Muscle of back (tissue), 11 donors: ENCODE measurements around the gene KRT84. TPM values are rescaled to one million over a fixed set of nuclear protein-coding genes. Genes with fewer than 3 reads are reported as not detected.

Experiments used
- DNase-seq, 3 donors: peaks; one replicate each; pipeline versions ENCODE4 v3.0.0 to v3.0.0-alpha.2; 2013
- polyA plus RNA-seq, 10 donors: library from polyadenylated mRNA; unstranded; fragments of 120-200 nt; gene quantifications; one replicate each; pipeline ENCODE4 v1.2.1, GENCODE V29; 2013; ENCODE audit not compliant: insufficient read length in 10 of 10

The KRT84 gene
- polyA plus RNA-seq, 10 donors: not detected

DNA sequence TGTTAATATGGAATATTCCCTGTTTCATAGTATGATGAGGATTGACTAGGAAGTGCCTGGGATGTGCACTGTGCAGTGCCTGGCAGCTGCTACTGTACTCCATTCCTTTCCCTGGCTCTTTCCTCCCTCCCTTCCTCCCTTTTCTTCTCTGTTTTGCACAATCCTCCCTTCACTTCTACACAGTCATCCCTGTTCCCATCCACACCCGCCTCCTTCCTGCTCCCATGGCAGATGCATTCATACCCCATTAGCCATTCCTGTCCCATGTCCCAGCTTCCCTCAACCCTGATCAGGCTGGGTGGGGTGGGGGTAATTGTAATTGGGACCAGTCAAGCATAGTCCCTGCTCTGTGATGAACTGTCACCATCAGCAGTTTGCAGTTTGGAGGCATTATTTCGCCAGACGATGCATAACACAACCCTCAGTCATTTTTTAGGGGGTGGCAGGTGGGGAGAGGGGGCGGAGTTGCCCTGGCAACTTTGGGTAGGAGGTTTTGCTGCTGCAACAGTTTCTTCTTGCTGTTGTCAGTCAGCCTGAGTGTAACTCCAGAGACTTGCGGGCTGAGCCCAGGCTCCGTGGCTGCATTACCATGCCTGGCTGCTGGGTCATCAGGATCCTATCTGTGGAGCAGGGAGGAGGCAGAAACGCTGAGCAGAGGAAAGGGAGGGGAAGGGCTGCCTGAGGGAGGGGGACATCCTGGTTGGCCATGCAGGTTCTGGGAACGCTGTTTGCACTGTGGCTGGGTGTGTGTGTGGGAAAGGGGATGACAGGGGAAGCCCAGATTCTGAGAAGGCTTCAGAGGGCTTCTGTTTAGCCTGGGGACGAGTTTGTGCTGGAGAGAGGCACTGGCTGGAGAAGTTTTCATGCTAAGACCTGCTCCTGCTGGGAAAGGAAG, 4.1 kb upstream of the KRT84 start:
- no peak for DNase-seq

DNA sequence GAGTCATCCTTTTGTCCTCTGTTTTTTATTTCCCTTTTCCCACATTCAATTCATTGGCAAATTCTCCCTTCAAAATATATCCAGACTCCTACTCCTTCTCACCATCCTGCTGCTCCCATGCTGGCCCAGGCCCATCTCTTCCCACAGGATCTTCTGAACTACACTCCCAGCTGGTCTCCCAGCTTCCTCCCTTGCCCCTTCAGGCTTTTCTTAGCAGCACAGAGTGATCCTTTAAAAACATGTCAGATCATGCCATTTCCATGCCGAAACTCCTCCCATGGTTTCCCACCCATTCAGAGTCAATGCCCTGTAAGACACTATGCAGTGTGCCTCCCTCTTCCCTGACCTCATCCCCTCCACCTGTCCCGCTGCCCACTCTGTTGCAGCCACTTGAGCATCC, 2.4 kb upstream of the KRT84 start:
- DNase-seq: no peak

DNA sequence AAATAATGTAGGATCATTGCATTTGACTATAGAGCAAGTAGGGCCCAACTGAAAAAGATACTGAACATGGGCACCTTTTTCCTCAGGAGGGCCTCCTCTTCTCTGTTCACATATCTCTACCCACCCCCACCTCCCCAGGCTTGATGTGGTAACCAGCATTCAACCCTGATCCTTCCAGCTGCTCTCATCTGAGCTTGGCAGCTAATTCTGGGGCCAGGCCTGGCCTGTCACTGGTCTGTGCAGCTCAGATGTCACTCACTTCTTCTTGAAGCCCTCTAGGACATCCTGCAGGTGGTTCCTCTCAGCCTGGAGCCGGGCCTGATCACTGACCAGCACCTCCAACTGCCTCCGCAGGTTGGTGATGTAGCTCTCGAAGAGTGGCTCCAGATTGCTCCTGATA, 2.1 kb downstream of the KRT84 start:
- no peak for DNase-seq

DNA sequence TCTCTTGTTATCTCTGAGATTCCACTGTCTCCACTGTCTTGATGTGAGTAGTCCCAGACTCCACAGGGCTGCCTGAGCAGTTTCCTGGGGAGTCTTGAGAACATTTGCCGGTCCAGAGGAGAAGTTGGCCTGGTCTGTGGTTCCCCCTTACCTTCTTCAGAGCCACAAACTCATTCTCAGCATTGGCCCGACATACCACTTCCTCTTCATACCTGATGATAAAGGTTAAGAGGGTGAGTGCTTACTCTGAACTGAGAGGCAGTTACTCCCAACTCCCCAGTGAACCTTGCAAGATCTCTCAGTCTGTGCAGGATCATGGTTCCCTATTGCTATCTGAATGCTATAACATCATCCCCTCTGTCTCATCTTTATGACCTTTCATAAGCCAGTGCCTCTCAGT, 2.6 kb downstream of the KRT84 start:
- no peak for DNase-seq

DNA sequence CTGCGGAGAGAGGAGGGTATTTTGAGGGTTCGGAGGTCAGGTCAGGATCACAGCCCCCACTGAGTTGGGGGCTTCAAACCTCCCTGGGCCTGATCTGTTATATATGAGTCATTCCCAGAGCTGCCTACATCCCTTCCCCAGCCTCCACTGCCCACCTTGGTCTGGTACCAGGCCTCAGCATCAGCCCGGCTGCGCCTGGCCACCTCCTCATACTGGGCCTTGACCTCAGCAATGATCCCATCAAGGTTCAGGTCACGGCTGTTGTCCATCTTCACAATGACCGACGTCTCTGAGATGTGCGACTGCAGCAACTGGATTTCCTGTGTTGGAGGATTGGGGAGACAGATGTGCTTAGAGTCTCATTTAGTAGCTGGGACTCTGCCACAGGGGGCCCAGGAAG, 4.2 kb downstream of the KRT84 start:
- no peak for DNase-seq

DNA sequence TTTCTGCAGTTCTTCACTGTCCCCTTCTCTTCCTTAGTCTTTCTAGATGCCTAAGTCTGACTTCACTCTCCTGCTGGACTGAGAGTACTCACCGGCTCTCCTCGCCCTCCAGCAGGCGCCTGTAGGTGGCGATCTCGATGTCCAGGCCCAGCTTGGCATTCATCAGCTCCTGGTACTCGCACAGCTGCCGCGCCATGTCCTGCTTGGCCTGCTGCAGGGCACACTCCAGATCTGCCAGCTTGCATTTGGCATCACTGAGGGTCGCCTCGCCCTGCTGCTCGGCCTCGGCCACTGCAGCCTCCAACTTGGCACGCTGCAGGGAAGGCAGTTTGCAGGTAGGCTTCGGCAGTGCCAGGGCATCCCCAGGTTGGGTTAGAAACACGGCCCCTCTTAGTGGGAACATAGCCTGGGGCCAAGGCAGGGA, 5.2 kb downstream of the KRT84 start:
- peak in 2 of 3 donors; percentile 17 to 20 for DNase-seq

DNA sequence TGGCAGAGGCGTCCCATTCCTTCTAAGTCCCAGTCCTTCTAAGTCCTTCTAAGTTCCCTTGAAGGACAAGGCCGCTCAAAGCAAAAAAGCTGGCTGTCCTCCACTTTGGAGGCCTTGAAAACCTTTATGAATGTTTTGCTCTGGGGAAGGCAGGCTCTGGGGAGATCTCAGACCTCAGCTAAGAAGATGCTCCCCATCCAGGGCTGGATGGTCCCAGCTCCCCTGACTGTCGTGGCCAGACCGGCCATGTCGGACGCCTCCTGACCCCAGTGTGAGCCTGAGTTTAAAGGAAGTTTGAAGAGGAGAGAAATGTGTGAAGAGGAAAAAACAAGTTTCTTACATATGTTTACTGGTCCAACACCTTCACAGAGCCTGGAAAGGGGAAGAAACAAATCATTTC, 5.9 kb downstream of the KRT84 start:
- DNase-seq: no peak

DNA sequence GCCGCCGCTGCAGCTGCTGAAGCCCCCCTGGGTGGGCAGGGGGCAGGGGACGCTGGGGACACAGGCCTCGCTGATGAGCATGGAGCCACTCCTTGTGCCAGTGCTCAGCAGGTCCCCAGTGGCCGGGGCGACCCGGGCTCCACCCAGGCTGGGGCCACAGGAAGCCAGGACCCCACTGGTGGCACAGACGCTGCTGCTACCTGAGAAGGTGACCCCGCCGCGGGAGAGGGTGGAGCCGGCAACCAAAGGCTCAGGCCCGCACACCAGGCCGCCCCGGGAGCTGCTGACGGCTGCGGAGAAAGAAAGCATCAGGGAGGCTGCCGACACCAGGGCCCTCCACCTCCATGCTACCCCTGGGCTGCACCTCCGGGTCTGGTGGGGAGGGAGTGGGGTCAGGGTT, 7.4 kb downstream of the KRT84 start:
- DNase-seq: no peak

DNA sequence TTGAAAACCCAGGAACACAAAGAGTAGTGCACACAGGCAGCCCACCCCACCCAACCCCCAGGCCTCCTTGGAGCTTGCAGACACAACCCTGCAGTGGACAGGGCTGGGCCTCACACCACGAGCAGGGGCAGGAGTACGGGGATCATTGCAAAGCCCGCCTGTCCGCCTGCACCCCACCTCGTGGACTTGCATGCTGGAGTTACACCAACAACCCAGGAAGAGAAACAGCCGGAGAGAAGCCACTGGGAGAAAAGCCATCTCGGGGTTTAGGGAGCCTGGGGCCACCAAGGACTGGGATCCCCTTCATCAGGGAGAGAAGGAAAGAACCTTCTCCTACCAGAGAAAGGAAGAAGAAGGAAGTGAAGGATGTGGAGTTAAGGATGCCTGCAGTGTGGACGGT, 8.2 kb downstream of the KRT84 start:
- no peak for DNase-seq

DNA sequence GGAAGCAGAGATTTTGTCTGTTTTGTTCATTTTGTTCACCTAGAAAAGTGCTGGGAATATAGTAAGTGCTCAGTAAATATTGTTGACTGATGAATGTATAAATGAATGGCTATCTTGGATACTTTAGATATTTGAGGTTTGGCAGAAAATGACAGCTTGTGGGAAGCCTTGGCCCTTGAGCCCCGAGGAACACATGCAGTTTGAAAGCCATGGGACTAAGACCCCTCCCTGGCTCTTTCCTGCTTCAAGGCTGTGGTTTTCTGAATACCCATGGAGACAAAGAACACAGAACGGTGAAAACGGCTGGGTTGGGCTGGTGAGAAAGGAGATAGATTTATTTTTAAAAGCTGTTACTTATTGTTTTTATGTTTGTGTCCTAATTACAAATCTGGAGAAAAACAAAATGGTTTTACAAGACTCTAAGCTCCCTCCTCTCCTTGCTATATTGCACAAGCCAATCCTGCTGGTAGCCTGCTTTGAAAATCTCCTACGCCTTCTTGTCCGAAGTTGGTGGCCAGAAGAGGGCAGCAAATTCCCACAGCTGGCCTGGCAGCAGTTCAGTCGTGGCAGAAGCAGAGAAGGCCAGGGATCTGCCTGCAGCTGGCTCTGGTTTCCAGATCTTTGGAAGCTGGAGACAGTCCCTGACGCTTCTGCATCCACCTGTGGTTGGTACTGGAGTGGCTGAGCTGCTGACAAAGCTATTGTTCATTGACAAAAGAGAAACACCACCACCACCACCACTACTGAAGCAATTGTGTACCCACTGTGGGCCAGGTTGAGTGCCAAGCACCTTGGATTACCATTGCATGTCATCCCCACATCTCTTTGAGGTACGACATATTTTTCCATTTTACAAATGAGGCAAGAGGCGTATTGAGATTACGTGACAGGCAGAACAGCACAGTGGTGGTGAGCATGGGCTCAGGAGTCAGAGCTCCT, 13.0 kb downstream of the KRT84 start:
- DNase-seq: peak; percentile 72 to 86 (median 82)

DNA sequence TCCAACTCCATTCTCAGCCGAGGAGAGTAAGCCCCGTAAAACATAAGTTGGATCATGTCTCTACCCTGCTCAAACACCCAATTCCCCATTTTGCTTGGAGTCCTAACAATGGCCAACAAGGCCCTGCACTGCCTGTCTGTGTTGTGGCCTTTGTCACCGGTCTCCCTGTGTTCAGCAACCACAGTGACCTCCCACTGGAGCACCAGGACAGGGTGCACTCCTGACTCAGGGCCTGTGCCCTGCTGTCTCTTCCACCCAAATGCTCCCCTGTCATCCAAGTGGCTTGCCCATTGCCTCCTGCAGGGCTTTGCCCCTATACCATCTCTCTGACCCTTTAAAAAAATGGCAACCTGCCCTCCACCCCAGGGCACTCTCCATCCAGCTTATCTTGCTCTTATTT, 13.7 kb downstream of the KRT84 start:
- no peak for DNase-seq

DNA sequence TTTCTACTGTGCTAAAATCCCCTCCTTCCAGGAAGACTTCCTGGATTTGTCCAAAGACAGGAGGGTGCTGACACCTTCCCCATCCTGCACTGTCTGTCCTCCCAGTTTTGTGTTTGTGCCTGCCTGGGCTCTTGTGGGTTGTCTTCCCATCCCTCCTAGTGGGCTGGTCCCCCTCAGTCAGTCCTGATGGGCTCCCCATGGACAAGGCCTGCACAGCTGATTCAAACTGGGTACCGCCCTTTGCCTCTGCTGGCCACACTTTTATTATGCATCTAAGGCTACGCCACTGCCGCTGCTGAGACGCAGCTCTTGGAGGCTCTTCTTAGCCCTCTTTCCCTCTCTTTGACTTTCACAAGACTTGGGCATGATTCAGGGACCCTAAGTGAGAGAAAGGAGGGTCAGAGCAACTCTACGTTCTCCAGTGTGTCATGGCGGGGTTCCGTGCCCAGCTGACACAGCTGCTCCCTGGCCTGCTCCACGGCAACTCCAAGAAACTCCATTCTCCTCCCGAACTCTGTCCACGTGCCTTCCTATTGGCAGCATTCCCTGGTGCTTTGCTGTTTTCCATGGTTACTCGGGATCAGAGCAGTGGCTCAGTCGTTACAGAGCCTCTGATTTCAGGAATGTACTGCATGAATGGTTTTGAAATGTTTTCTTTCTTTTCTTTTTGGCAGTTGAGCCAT, 14.4 kb downstream of the KRT84 start:
- DNase-seq: peak; percentile 80 to 93 (median 86)

DNA sequence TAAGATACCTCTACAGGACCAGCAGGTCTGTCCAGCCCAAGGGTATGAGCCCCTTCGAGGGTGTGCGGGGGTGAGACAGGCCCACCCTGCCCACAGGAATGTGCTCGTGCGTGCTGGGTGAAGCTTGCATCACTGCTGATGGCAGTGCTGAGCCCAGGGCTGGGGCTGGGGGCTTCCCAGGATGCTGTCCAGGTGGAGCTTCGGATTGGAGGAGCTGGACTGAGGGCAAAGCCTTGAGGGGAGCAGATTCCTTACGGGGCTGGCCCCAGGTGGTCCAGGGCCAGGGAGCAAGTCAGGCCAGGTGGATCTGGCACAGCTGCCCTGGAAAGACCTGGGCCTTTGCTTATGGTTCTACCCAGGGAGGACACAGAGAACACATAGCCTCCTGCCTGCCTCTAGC, 15.6 kb downstream of the KRT84 start:
- no peak for DNase-seq

DNA sequence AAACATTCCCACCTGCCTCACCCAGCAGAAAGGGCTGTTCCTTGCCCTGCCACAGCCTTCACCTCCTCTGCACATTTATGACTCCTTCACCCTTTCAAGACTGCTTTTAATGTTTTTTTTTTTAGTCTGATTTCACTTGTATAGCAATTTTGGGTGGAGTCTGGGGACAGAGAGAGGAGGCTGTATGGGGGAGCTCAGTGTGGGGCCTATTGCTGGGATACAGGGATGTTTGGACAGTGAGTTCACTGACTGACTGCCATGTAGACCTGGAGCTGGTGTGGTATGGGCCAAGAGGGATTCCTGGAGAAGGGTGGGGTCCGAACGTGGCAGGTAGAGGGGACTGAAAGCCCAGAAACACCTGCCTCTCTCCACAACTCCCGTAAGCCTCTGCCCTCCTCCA, 16.2 kb downstream of the KRT84 start:
- DNase-seq: no peak

DNA sequence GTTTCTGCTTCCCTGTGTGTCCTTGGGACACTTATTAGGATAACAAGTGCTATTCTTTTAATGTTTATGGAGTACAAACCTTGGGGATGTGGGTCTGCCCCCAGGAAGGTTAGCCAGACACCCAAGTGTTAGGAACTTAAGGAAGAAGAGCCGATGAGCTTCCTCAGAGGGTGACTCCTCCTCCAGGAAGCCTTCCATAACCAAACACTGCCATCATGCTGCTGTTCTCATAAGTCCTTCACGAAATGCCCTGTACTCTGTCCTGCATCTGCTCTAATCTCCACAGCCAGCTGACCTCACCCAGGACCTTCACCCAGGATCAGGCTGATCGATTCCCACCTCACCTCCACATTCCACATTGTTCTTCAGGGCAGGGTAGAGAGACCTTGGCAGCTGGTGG, 16.9 kb downstream of the KRT84 start:
- no peak for DNase-seq

DNA sequence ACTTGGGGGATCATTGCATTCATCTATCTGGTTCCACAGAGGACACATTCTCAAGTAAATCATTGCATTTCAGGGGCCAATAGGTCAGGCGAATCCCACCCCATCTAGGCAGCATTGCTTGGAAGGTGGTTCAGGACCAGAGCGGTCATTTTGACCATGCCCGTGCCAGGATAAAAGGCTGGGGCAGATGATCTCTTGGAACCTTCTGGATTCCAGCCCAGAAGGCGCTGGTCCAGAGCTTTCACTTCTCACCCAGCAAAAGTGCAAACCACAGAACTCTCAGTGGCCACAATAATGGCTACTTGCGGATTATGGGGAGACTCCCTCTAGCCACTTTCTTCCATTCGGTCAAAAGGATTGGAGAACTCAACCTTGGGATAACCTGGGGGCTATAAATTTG, 17.6 kb downstream of the KRT84 start:
- no peak for DNase-seq

DNA sequence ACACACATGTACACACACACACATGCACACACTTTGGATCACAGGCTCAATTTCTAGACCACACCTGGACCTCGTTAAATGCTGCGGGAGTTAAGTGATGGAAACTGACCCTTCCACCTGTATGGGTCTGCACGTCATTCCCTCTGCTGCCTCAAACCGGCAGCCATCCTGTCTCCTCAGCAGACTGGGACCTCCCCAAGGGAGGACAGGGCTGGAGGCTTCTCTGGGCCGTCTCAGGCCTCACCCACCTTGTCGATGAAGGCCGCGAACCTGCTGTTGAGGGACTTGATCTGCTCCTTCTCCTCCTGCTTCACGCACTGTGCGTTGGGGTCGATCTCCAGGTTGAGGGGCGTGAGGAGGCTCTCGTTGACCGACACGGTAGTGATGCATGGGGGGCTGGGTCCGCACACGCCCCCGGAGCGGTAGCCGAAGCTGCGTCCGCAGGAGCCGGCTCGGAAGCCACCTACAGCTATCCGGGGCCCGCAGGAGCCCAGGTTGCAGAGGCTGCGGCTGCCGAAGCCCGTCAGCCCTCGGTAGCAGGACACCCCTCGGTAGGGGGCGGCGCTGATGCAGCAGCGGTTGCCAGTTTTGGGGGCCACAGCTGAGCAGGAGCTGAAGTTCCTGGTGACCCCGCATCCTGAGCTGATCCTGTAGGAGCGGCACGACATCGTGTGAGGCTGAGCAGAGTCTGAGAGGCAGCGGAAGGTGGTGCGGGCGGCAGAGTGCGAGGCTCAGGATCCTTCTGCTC, 18.5 kb downstream of the KRT84 start, which contains the start of gene KRT85:
TSS of gene KRT85 (minus strand) at position 744 of the 748 bp plus-strand sequence. CDS start at position 668, 76 bp downstream.
- DNase-seq: no peak

DNA sequence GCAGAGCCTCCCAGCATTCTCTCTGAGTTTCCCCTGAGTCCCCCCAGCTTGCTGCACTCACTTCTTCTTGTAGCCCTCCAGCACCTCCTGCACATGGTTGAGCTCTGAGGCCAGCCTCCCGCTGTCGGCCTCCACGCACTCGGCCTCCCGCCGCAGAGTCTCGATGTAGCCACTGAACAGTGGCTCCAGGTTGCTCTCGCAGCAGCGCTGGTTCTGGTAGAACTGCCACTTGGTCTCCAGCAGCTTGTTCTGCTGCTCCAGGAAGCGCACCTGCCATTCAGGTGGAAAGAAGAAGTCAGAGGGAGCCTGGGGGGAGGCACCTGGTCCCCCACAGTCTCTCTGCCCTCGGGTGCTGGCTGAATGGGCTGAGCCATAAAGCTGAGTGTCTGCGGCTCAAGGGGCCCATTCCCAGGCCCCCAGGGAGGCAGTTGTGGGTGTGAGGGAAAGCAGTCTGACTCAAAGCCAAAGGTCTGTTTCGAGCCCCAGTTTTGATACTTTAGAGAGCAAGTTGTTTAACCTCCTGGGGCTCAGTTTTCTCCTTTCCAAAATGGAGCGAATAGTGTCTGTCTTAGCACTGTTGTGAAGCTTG, 20.5 kb downstream of the KRT84 start:
- DNase-seq: no peak

DNA sequence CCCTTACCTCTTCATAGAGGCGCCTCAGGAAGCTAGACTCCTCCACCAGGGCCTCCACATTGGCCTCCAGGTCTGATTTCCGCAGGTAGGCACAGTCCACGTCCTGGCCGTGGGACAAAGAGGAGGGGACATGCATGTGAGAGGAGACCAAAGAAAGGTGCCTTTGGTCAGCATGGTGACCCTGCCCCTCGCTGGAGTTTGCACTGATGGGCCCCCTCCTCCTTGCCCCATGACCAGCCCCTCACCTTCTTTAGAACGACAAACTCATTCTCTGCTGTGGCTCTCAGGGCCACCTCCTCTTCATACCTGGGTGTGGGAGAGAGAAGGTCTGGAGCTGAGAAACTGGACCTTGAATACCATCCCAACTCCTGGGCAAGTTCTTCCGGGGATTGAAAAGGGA, 21.4 kb downstream of the KRT84 start:
- DNase-seq: no peak

DNA sequence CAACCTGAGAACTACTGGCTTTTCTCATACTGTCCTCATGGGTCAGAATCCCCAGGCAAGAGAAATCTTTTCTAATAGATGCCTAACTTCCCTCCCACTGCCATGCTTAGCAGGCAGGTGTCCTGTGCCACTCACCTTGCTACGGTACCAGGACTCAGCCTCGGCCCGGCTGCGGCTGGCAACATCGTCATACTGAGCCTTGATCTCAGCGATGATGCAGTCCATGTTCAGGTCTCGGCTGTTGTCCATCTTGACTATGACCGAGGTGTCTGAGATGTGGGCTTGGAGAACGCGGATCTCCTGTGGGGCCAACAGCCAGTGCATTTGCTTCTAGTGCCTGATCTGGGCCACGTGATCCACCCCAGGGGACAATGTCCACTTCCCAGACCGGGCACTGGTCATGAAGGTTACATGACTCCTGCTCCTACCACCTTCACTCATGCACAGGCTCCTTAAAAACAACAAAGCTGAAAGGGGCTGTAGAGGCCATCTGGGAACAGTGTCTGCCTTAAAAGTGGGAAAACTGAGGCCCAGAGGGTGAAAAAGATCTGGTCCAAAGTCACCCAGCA, 22.3 kb downstream of the KRT84 start:
- no peak for DNase-seq
